BE2C (cell line): ENCODE results near the gene SLC22A23.

ENCODE experiments used
- DNase-seq: peaks from one replicate; pipeline ENCODE4 v3.0.0-alpha.2; 2020
- H3K27me3 ChIP-seq: fragments of 250-450 bp; sonication (Bioruptor Pico); 2 replicates; pipeline ENCODE4 v1.5.1; 2020; ENCODE audit warnings: mild to moderate bottlenecking
- H3K36me3 ChIP-seq: fragments of 250-450 bp; sonication (Bioruptor Pico); 2 replicates; pipeline ENCODE4 v1.5.1; 2020; ENCODE audit warnings: mild to moderate bottlenecking
- H3K4me1 ChIP-seq: fragments of 250-450 bp; sonication (Bioruptor Pico); 2 replicates; pipeline ENCODE4 v1.5.1; 2020
- H3K4me3 ChIP-seq: 2 replicates; pipeline ENCODE4 v1.5.1; 2011; ENCODE audit warnings: low read depth, low read length
- H3K9me3 ChIP-seq: fragments of 250-450 bp; sonication (Bioruptor Pico); 2 replicates; pipeline ENCODE4 v1.5.1; 2020
- TF ChIP-seq, protein P1 (sequence below): IDR thresholded peaks from 2 replicates; pipeline ENCODE4 v1.5.1; 2012; ENCODE audit warnings: mild to moderate bottlenecking, low read depth, low read length

The SLC22A23 gene

GRCh38 chr6:3239110-3239830 is 217.6 kb downstream of the SLC22A23 start:
- DNase-seq: peak; percentile 24
- no peaks in the 10 kb centered on the region for H3K27me3 ChIP-seq

DNA sequence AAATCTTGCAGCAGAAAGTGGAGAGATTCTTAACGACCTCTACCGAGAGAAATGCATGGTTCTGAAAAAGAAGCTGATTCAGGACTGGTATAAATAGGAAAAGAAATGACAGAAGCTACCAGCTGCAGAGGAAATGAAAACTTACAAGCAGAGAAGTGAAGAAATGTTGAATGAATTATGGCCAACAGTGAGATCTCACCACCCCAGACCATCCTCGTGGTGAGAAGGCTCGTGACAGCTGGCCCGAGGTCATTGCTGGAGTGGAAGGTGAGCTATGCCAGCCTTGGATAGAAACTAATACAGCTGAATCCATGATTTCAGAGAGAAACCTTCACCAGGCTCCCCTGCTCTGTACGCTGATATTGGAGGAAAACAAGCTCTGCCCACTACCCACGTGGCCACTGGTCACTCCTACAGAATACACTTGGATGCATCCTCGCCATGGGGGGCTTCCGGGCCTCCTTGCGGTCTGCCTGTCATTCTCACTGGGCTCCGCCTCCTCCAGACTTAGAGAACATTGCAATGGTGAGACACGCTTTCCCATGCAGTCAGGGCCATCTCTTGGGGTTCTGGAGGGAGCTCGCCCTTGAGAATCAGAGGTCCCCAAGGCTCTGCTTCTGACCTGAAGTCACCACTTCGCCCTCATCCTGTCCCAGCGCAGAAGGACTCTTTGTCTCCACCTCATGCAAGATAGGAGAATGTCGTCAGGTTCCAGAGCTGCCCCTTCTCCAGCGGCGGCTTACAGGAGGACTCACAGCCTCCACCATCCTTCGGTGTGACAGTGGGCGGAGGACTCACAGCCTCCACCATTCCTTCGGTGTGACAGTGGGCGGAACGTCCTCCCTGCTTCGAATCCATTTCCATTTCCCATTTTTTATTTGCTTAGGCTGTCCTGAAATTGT is 218.8 kb downstream of the SLC22A23 start:
- TF ChIP-seq, protein P1, sequence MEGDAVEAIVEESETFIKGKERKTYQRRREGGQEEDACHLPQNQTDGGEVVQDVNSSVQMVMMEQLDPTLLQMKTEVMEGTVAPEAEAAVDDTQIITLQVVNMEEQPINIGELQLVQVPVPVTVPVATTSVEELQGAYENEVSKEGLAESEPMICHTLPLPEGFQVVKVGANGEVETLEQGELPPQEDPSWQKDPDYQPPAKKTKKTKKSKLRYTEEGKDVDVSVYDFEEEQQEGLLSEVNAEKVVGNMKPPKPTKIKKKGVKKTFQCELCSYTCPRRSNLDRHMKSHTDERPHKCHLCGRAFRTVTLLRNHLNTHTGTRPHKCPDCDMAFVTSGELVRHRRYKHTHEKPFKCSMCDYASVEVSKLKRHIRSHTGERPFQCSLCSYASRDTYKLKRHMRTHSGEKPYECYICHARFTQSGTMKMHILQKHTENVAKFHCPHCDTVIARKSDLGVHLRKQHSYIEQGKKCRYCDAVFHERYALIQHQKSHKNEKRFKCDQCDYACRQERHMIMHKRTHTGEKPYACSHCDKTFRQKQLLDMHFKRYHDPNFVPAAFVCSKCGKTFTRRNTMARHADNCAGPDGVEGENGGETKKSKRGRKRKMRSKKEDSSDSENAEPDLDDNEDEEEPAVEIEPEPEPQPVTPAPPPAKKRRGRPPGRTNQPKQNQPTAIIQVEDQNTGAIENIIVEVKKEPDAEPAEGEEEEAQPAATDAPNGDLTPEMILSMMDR: no peak
- no peak for DNase-seq
- H3K4me3 ChIP-seq: no peak overlapping the region
- no peaks in the 10 kb centered on the region for H3K36me3 ChIP-seq
- peaks cover 7% of the 10 kb centered on the region for H3K4me1 ChIP-seq
- H3K9me3 ChIP-seq: no peaks in the 10 kb centered on the region
- no peaks in the 10 kb centered on the region for H3K27me3 ChIP-seq

More at GRCh38 chr6:3239110-3239830, 217.6 kb downstream of the SLC22A23 start:
- Histone ChIP-seq H3K36me3 (no peaks in the 10 kb centered on the region), H3K4me3 (no peak overlapping the region), H3K9me3 (no peaks in the 10 kb centered on the region), H3K4me1 (no peaks in the 10 kb centered on the region)
- TF ChIP-seq, protein P1: peak; percentile 41

- H3K4me3 ChIP-seq: no peak overlapping the region
- TF ChIP-seq, protein P1: no peak
These were observed 220.8 kb downstream of the SLC22A23 start for GRCh38 chr6:3236005-3236404.

GRCh38 chr6:3235486-3235885 is 221.4 kb downstream of the SLC22A23 start:
- no peak for DNase-seq
- Histone ChIP-seq H3K4me3 (no peak overlapping the region), H3K36me3 (no peaks in the 10 kb centered on the region), H3K27me3 (no peaks in the 10 kb centered on the region), H3K9me3 (no peaks in the 10 kb centered on the region), H3K4me1 (peaks cover 7% of the 10 kb centered on the region)
- TF ChIP-seq, protein P1: no peak

More at GRCh38 chr6:3236005-3236404, 220.8 kb downstream of the SLC22A23 start:
- H3K9me3 ChIP-seq: no peaks in the 10 kb centered on the region
- H3K4me1 ChIP-seq: peaks cover 7% of the 10 kb centered on the region
- no peaks in the 10 kb centered on the region for H3K27me3 ChIP-seq
- no peak for DNase-seq
- H3K36me3 ChIP-seq: no peaks in the 10 kb centered on the region

- no peak for DNase-seq
- Histone ChIP-seq H3K27me3 (peaks cover 11% of the 10 kb centered on the region), H3K9me3 (no peaks in the 10 kb centered on the region), H3K4me3 (no peak overlapping the region), H3K36me3 (no peaks in the 10 kb centered on the region), H3K4me1 (peaks cover 12% of the 10 kb centered on the region)
- TF ChIP-seq, protein P1: no peak
These were observed 222.9 kb downstream of the SLC22A23 start for GRCh38 chr6:3233904-3234303.
